ENCODE results near the gene MAML3.
"Not testable (repeated sequence)": the region's sequence is repeated elsewhere in the genome, so short reads cannot be mapped to it uniquely, and the experiment has no call there.

Gene MAML3

GRCh38 chr4:139704915-139705485 lies 449.0 kb downstream of the MAML3 start:
- DNase-seq: no peak

DNA sequence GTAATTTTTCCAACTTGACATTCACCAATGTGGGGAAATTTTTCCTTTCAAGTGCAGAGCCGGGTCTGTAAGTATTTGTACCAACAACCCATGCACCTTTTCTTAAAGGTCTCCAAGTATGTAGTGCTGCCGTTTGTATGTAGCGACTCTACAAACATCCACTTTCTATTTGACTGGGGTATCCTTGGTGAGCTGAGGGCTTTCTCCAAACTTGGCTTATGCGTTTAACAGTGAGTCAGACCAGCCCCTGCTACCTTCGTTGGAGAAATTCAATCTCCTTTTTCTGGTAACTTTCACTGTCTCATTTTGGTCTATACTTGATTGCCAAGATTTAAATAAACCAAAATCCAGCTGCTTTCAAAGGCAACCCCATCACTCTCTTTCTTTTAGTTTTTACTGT lies 453.4 kb downstream of the MAML3 start:
- no peak for DNase-seq

DNA sequence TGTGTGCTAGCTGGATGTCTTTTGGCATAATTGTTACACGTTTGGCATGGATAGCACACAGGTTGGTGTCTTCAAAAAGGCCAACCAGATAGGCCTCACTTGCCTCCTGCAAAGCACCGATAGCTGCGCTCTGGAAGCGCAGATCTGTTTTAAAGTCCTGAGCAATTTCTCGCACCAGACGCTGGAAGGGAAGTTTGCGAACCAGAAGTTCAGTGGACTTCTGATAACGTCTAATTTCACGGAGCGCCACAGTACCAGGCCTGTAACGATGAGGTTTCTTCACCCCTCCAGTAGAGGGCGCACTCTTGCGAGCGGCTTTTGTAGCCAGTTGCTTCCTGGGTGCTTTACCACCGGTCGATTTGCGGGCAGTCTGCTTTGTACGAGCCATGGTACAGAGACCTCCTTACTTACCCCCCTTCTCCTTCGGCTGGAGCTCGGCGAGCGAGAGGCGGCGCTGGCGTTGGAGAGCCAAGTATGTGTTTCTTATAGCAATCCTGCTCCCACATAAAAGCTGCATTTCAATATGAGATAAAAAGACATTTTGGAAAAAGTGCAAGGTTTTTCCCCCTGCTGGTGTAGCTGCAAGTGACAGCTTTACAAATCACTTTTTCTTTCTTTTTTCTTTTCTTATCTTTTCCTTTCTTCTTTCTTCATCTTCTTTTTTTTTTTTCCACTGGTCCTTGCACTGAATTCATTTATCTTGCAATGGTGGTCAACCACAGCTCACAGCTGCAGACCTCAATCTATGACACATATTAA lies 455.6 kb downstream of the MAML3 start:
- DNase-seq: not testable (repeated sequence)

DNA sequence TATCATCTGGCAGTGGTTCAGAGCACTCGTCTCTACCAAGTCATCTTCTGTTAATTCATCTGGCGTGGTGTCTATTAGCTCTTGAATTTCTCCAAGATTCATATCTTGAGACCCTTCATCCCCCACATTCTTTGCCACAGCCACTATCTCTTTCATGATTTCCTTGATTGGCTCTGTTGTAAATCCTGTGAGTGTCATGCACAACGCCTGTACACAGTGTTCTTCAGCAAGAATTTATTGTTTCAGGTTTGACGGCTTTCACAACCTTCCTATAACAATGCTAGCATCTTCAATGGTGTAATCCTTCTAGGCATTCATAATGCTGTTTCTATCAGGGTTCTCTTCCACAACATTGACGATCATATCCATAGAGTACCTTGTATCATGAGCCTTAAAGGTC lies 457.5 kb downstream of the MAML3 start:
- DNase-seq: no peak

- DNase-seq: no peak
Measured at GRCh38 chr4:139694522-139695107, 459.4 kb downstream of the MAML3 start.

DNA sequence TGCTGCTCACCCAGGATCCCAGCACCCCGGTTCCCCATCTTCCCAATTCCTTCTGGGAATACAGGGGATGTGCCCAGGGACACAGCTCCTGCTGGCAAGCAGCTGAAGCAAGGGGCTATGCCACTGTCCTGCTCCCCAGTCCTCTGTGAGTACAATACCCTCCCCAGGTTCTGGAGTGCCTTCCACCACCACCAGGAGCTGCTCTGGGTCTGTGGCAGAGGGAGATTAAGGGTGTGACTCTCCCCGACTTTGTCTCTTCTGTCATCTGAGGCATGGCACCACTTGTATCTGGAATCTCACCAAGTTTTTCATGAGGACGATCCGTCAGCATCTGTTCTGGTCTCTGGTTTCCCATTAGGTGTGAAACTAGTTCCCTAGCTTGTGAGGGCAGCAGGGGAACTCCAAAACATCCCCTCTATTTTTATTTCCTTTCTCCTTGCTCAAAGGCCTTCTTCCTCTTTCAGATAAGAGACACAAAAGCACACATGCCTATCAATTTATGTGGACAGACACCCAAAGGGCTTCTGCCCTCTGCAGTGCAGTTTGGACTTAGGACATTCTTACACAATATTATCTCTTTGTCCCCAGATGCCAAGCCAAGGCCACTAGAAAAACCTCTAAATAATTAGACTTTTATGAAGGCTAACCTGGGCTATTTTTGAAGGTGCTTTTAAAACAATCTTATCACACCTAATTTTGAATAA lies 461.5 kb downstream of the MAML3 start:
- DNase-seq: no peak

DNA sequence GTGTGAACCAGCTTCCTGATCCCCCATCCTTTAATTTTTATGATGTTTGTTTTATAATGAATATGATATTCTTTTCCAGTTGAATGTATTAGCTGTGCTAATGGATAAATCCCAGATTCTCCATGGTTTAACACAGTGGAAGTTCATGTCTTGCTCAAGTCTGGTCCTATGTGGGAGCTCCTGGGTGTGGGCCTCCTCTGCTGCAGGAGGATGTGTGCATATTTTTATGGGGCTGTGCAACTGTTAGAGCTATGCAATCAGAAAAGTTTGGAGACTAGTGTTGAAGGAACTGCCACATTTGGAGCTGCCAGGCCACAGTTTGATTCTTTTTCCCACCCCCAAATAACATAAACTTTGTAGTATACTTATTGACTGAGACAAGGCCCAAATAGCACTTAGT lies 463.6 kb downstream of the MAML3 start:
- DNase-seq: no peak

DNA sequence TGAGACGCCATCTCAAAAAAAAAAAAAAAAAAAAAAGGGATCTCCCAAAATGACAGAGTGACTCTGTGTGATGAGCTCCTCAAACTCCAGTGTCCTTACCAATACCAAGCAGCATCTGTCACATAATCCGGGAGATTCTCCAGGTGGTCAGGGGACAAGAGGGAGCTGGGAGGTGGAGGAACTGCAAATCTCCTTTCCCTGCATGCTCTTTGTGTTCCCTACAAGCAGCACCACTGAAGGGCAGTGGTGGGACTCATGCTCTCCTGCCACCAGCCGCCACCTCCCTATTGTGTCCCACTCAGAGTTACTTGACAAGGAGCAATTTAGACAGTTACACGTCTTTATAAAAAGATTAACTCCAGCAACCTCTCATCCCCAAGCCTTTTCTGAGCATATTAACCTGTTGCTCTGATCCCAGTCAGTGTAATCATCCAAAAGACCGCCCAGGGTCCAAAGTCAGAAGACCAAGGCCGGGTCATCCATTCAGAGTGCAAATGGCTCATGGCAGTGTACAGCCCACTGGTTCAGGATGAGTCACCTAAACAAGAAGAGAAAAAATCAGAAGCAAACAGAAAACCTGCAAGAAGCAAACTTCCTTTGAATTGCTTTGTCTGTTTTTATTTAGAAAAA lies 464.8 kb downstream of the MAML3 start:
- no peak for DNase-seq

- DNase-seq: no peak
Measured at GRCh38 chr4:139686988-139687387, 467.0 kb downstream of the MAML3 start.

DNA sequence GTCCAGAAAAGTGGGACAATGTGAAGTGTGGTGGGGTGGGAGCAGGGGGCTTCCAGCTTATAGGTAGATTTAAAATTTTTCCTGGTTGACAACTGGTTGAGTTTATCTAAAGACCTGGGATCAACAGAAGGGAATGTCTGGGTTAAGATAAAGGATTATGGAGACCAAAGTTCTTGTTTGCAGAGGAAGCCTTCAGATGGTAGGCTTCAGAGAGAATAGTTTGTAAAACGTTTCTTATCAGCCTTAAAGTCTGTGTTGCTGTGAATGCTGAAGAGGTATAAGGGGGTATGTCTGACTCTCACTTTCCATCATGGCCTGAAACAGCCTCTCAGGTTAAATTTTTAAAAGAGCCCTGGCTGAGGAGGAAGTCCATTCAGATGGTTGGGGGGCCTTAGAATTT lies 467.9 kb downstream of the MAML3 start:
- DNase-seq: no peak

GRCh38 chr4:139685180-139685579 lies 468.8 kb downstream of the MAML3 start:
- no peak for DNase-seq

DNA sequence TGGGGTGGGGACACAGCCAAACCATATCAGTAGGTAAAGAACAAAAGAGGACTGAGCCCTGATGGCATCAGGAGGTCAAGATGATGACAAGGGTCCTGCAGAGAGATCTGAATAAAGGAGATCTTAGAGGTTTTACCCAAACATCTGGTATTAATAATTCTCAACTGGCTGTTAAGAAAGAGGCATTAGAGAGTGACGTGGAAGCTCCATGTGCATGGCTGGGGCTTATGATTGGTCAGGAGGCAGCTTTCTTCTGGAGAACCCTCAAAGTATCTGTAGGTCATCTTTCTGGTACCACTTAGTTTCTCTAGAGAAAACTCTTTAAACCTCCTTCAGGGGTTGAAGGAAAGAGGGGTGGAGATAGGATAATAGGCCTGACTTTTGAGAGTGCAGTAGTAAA lies 469.6 kb downstream of the MAML3 start:
- DNase-seq: no peak

DNA sequence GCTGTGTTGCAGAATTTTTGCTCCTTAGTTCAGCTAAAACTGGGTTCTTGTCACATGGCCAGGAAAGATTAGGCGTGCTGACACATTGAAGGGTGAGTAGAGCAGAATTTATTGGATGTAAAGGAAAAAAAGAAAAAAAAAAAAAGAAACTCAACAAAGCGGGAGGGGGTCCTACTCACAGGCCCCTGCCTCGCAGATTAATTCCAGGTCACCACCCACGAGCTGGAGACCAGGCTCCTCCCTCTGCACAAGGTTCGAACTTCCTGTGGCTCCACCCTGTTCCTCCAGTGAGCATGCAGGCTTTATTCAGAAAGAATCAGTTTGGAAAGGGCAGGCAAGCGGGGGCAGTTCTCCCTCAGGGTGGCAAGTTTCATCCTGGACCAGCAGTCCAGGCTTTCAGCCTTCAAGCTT lies 471.2 kb downstream of the MAML3 start:
- no peak for DNase-seq

- no peak for DNase-seq
Measured at GRCh38 chr4:139682309-139682708, 471.7 kb downstream of the MAML3 start.

DNA sequence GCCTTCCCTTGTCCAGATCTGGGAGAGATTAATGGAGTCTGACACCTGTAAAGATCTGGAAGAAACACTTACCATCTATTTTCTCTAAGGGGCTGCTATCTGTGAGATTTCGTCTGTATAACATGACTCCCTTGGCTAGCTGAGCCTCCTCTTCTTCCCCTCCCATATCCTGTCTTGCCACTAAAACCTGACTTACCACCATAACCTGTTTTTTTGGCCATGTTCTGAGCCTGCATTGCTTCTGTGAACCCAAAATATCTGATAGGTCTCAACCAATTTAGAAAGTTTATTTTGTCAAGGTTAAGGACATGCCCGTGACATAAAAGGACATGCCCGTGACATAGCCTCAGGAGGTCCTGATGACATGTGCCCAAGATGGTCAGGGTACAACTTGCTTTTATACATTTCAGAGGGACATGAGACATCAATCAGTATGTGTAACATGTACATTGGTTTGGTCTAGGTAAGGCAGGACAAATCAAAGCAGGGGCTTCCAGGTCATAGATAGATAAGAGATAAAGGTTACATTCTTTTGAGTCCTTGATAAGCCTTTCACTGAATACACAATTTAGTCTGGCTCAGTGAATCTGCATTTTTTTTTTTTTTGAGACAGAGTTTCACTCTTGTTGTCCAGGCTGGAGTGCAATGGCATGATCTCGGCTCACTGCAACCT lies 476.9 kb downstream of the MAML3 start:
- DNase-seq: no peak

- DNase-seq: no peak
Measured at GRCh38 chr4:139676365-139676764, 477.6 kb downstream of the MAML3 start.

DNA sequence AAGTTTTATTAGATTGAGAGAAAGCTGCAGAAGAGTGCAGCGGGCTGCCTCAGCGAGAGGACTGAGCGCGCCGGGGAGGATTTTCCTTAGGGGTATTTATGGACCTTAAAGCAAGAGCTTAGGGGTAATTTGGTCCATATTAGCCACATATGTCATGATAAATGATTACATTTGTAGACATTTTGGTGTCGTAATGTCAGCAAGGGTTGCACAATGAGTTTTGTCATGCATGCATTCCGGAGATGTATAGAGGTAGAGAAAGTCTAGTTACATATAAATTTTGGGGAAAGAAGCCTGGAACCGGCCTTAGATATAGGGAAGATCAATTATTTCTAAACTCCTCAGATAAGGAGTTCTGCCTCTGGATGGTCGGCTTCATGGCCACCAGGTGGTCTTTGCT lies 478.3 kb downstream of the MAML3 start:
- no peak for DNase-seq

DNA sequence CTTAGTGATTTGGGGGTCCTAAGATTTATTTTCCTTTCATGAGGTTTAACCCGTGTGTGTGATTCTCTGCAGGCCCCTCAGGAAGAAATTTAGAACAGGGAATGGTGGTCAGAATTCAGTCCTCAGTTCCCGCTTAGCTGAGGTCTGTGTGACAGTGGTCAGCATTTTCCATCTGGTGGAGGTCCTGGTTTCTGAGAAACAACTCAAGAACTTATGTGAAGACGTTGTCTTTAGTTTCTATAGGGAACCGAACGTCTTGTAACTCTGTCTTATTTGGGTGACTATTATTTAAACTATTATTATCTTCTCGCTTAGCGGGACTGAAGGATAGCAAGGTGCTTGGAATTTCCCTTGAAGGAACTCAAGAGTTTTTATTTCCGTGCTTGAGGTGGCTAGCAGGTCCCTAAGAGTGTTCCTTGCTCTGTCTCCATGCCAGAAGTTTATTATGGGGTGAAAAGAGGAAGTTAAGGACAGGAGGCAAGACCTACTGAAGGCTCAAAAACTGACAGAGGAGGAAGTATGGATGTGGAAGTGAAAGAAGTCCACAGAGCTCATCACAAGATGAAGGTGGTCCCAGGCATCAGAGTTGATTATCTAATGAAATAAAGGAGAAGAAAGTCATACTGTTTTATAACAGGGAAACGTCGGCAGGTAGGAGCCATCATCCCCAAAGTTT lies 479.0 kb downstream of the MAML3 start:
- no peak for DNase-seq

DNA sequence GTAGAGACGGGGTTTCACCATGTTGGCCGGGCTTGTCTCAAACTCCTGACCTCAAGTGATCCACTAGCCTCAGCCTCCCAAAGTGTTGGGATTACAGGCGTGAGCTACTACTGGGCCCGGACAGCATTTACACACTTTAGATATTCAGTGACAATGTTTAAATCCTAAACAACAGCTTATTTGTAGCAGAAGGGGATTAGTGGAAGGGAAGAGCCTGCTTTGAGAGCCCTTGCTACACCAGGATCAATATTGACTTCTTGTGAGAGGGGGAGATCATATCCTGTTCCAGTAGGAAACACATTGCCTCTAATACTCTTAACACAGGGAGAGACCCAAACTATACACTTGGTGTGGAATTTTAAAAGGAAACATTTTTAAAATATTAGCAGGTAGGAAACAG lies 481.3 kb downstream of the MAML3 start:
- DNase-seq: no peak

DNA sequence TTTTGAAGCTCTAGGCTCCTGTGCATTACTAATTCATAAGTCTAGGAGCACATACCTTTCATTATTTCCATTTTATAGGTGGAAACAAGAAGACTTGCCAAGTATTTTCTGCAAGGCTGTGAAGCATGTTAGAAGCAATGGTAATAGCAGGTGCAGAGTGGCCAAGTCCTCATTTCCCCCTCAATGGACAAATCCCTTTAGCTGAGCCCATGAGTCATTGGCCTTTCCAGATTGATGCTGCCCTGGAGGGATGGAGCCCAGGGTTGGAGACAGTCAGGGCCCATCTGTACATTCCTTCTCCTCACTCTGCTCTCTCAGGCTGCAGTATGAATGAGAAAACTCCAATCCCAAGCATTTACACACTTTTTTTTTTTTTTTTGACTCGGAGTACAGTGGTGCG lies 481.8 kb downstream of the MAML3 start:
- no peak for DNase-seq

- DNase-seq: no peak
Measured at GRCh38 chr4:139670775-139671174, 483.2 kb downstream of the MAML3 start.

DNA sequence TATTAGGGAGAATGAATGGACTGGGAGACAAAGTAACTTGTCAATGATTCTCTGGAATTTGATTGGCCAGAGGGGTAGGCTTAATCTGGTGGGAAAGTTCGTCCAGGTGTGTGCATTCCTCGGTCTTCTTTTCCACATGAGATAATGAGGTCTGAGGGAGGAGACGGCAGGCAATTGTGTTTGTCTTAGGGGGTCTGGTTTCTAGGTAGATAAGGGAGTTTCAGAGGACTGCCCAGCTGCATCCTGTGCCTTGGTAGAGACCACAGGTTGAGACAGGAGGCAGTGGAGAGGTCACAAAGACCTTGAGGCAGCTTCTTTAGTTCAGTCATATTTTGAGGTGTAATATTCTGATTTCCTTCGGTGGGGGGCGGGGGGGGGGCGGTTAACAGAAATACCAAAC lies 484.1 kb downstream of the MAML3 start:
- no peak for DNase-seq
